HepG2 (cell line): ENCODE data around the gene TRIM7.

ENCODE experiments used
- EP300 ChIP-seq, 3 experiments: sonication (generic) in 1 of 3; formaldehyde crosslinking in 1 of 3; IDR thresholded peaks; 2 replicates each; pipeline versions ENCODE4 v1.5.1 to v1.6.1; 2011 to 2020; ENCODE audit warnings: low read depth in 2 of 3, low read length in 2 of 3, borderline replicate concordance in 1 of 3, improper control_type of control experiment in 1 of 3, mild to moderate bottlenecking in 1 of 3, missing genetic modification reagents in 1 of 3, moderate library complexity in 1 of 3
- FOXC1 ChIP-seq: sonication (generic); formaldehyde crosslinking; IDR thresholded peaks from 2 replicates; pipeline ENCODE4 v1.8.0; 2022; ENCODE audit warnings: mild to moderate bottlenecking, missing genetic modification reagents, borderline replicate concordance
- MAFK ChIP-seq, 2 experiments: IDR thresholded peaks in 1 of 2; conservative IDR thresholded peaks in 1 of 2; 2 replicates each; pipeline ENCODE4 v1.6.1; 2011; ENCODE audit warnings: improper control_type of control experiment in 2 of 2, low read length in 2 of 2
- RAD21 ChIP-seq: fragments of 450-650 bp; formaldehyde crosslinking; IDR thresholded peaks from 2 replicates; pipeline ENCODE4 v1.5.0; 2020; ENCODE audit warnings: mild to moderate bottlenecking
- ZNF333 ChIP-seq: sonication (generic); formaldehyde crosslinking; IDR thresholded peaks from 2 replicates; pipeline ENCODE4 v1.4.0; 2020; ENCODE audit warnings: mild to moderate bottlenecking, missing genetic modification reagents, borderline replicate concordance
- TF ChIP-seq, protein P1 (sequence below): fragments of 450-650 bp; IDR thresholded peaks from 2 replicates; pipeline ENCODE4 v1.6.1; 2017; ENCODE audit warnings: mild to moderate bottlenecking
- TF ChIP-seq, protein P2 (sequence below): sonication (generic); formaldehyde crosslinking; IDR thresholded peaks from 2 replicates; pipeline ENCODE4 v1.5.0; 2020; ENCODE audit warnings: mild to moderate bottlenecking, missing genetic modification reagents, moderate library complexity
- TF ChIP-seq, protein P3 (sequence below): sonication (generic); formaldehyde crosslinking; IDR thresholded peaks from 2 replicates; pipeline ENCODE4 v1.4.0; 2020; ENCODE audit warnings: low read depth, missing genetic modification reagents

DNA sequence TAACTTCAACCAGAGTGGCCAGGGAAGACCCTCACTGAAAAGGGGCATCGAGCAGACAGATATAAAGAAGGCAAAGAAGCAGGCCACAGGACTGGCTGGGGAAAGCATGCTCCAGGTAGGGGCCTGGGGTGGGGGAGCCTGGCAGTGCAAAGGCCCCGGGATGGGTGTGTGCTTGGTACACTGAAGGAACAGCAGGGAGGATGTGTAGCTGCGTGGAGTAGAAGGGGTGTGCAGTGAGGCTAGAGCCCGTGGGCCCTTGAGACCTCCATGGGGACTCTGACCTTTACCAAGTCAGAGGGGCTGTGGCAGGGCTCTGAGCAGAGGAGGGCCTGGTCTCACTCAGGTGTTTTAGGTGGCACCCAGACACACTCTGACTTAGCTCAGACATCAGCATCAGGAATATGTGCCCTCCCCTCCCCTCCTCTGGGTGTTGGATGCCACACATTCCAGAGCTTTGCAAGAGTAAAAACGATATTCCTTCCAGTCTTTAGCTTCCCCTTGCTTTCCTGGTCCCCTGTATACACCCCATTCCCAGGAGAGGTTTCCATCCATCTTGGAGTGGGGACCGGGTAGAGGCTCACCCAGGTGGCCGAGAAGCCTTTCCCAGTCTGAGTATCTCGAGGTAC is 7.6 kb downstream of the TRIM7 start:
- TF ChIP-seq, protein P1, sequence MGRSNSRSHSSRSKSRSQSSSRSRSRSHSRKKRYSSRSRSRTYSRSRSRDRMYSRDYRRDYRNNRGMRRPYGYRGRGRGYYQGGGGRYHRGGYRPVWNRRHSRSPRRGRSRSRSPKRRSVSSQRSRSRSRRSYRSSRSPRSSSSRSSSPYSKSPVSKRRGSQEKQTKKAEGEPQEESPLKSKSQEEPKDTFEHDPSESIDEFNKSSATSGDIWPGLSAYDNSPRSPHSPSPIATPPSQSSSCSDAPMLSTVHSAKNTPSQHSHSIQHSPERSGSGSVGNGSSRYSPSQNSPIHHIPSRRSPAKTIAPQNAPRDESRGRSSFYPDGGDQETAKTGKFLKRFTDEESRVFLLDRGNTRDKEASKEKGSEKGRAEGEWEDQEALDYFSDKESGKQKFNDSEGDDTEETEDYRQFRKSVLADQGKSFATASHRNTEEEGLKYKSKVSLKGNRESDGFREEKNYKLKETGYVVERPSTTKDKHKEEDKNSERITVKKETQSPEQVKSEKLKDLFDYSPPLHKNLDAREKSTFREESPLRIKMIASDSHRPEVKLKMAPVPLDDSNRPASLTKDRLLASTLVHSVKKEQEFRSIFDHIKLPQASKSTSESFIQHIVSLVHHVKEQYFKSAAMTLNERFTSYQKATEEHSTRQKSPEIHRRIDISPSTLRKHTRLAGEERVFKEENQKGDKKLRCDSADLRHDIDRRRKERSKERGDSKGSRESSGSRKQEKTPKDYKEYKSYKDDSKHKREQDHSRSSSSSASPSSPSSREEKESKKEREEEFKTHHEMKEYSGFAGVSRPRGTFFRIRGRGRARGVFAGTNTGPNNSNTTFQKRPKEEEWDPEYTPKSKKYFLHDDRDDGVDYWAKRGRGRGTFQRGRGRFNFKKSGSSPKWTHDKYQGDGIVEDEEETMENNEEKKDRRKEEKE, result no peak
- no peak for TF ChIP-seq ZNF333 (CRISPR knock-in tag)
- no peak for TF ChIP-seq FOXC1 (CRISPR knock-in tag)
- no peak for TF ChIP-seq MAFK (conservative IDR thresholded peaks at IDR 0.05 in 1 of 2, IDR thresholded peaks at IDR 0.05 in 1 of 2; ENCODE audit: low read length in 2 of 2)
- no peak for TF ChIP-seq RAD21 (CRISPR knock-in tag)
- TF ChIP-seq, protein P2, sequence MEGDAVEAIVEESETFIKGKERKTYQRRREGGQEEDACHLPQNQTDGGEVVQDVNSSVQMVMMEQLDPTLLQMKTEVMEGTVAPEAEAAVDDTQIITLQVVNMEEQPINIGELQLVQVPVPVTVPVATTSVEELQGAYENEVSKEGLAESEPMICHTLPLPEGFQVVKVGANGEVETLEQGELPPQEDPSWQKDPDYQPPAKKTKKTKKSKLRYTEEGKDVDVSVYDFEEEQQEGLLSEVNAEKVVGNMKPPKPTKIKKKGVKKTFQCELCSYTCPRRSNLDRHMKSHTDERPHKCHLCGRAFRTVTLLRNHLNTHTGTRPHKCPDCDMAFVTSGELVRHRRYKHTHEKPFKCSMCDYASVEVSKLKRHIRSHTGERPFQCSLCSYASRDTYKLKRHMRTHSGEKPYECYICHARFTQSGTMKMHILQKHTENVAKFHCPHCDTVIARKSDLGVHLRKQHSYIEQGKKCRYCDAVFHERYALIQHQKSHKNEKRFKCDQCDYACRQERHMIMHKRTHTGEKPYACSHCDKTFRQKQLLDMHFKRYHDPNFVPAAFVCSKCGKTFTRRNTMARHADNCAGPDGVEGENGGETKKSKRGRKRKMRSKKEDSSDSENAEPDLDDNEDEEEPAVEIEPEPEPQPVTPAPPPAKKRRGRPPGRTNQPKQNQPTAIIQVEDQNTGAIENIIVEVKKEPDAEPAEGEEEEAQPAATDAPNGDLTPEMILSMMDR, result no peak
- TF ChIP-seq EP300 (IDR thresholded peaks at IDR 0.05; ENCODE audit: low read depth in 2 of 2, low read length in 2 of 2), result no peak
- TF ChIP-seq EP300 (CRISPR knock-in tag; IDR thresholded peaks at IDR 0.05; ENCODE audit: borderline replicate concordance), result no peak
- TF ChIP-seq, protein P3, sequence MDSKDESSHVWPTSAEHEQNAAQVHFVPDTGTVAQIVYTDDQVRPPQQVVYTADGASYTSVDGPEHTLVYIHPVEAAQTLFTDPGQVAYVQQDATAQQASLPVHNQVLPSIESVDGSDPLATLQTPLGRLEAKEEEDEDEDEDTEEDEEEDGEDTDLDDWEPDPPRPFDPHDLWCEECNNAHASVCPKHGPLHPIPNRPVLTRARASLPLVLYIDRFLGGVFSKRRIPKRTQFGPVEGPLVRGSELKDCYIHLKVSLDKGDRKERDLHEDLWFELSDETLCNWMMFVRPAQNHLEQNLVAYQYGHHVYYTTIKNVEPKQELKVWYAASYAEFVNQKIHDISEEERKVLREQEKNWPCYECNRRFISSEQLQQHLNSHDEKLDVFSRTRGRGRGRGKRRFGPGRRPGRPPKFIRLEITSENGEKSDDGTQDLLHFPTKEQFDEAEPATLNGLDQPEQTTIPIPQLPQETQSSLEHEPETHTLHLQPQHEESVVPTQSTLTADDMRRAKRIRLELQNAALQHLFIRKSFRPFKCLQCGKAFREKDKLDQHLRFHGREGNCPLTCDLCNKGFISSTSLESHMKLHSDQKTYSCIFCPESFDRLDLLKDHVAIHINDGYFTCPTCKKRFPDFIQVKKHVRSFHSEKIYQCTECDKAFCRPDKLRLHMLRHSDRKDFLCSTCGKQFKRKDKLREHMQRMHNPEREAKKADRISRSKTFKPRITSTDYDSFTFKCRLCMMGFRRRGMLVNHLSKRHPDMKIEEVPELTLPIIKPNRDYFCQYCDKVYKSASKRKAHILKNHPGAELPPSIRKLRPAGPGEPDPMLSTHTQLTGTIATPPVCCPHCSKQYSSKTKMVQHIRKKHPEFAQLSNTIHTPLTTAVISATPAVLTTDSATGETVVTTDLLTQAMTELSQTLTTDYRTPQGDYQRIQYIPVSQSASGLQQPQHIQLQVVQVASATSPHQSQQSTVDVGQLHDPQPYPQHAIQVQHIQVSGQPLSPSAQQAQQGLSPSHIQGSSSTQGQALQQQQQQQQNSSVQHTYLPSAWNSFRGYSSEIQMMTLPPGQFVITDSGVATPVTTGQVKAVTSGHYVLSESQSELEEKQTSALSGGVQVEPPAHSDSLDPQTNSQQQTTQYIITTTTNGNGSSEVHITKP (CRISPR knock-in tag), result no peak
